ENCODE measurements around the gene FSIP1. TPM values are rescaled to one million over a fixed set of nuclear protein-coding genes. Genes with fewer than 3 reads are reported as not detected.

FSIP1 gene
- polyA plus RNA-seq, 2 of the 4 experiments (the other 2 are of a cell fraction) = 0.71 to 0.93 TPM

DNA sequence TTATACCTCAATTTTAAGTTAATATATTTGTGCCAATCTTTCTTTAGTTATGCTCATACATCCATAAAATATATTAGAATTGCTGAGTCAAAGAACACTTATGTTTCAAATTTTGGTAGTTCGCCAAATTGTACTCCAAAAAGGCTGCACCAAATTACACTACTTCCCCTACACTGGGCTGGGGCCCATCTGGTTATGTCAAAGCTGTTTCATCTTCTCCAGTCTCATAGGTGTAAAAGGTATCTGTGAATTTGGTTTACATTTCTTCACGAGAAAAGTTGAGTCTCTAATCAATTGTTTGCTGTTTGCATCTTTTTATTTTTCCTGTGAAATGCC is 706 bp downstream of the FSIP1 start:
- Histone ChIP-seq H3K4me2 (peak overlapping the region; percentile 68), H3K27ac (peak overlapping the region in 1 of 2 experiments; percentile 67; a peak in 3 of 6 replicates), H3K4me1 (peaks cover 15% of the 10 kb centered on the region; the same call in 2 of the 3 replicates), H3K4me3 (peak overlapping the region; percentile 76), H3K9me3 (peaks cover 4% of the 10 kb centered on the region; the same call in 1 of the 3 replicates)
- ChIA-PET CTCF (interaction anchor here (0.6 to 0.8 kb wide), 2 partner anchors 90 to 201 kb away, joined by 3 read pairs; partner anchors contain the start of gene THBS1), POLR2A (interaction anchor here (0.8 to 1.3 kb wide), 3 partner anchors 10 to 152 kb away, joined by 3 to 9 read pairs (median 4); partner anchors contain the start of gene EIF2AK4)
- FAIRE-seq (no peak), ATAC-seq (no peak), DNase-seq (ENCODE audit: low read depth in 1 of 2, low spot score in 1 of 2) (no peak)
- 68% methylated on average over 2 of the region's 2 CpGs for WGBS (ENCODE audit: missing lambda C conversion rate)
- no peak for TF ChIP-seq HOXA7 (CRISPR knock-in tag; IDR thresholded peaks at IDR 0.05)
- TF ChIP-seq GATA3 (IDR thresholded peaks at IDR 0.05; ENCODE audit: borderline replicate concordance) = no peak

DNA sequence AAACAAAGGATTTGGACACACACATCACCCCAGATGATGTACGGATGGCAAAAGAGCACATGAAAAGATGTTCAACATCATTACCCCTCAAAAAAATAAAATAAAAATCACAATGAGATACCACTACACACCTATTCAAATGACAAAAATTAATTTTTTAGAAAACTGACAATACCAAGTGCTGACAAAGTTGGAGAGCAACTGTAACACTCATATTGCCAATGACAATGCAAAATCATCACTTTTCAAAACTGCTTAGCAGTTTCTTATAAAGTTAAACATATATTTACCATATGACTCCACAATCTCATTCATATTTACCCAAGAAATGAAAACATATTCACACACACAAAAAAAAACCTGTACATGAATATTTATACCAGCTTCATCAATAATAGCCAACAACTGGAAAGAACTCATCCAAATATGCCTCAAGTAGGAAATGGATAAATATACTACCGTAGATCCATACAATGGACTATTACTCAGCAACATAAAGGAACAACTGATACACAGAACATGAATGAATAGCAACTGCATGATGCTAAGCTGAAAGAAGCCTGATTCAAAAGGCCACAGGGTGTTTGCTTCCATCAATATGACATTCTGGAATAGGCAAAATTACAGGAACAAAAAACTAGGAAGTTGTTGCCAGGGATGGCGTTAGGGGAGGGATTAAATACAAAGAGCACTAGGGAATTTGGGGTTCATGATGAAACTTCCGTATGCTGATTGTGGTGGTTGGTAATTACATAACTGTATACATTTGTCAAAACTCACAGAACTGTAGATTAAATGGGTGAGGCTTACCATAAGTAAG is 1.3 kb downstream of the FSIP1 start:
- TF ChIP-seq, protein P1, sequence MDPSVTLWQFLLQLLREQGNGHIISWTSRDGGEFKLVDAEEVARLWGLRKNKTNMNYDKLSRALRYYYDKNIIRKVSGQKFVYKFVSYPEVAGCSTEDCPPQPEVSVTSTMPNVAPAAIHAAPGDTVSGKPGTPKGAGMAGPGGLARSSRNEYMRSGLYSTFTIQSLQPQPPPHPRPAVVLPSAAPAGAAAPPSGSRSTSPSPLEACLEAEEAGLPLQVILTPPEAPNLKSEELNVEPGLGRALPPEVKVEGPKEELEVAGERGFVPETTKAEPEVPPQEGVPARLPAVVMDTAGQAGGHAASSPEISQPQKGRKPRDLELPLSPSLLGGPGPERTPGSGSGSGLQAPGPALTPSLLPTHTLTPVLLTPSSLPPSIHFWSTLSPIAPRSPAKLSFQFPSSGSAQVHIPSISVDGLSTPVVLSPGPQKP (IDR thresholded peaks at IDR 0.05; ENCODE audit: low read depth, low read length) = no peak
- no peak for TF ChIP-seq RFX5 (IDR thresholded peaks at IDR 0.05)
- no peak for TF ChIP-seq SMC3 (IDR thresholded peaks at IDR 0.05)
- TF ChIP-seq ZFP36 (IDR thresholded peaks at IDR 0.05; ENCODE audit: borderline replicate concordance, partially characterized antibody) = peak; percentile 56
- TF ChIP-seq MAFK (IDR thresholded peaks at IDR 0.05; ENCODE audit: partially characterized antibody) = peak; percentile 40
- TF ChIP-seq CEBPB (IDR thresholded peaks at IDR 0.05) = no peak
- TF ChIP-seq ZC3H11A (IDR thresholded peaks at IDR 0.05) = no peak
- TF ChIP-seq, protein P2, sequence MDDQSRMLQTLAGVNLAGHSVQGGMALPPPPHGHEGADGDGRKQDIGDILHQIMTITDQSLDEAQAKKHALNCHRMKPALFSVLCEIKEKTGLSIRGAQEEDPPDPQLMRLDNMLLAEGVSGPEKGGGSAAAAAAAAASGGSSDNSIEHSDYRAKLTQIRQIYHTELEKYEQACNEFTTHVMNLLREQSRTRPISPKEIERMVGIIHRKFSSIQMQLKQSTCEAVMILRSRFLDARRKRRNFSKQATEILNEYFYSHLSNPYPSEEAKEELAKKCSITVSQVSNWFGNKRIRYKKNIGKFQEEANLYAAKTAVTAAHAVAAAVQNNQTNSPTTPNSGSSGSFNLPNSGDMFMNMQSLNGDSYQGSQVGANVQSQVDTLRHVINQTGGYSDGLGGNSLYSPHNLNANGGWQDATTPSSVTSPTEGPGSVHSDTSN (IDR thresholded peaks at IDR 0.05) = no peak
- TF ChIP-seq POLR2AphosphoS2 (conservative IDR thresholded peaks at IDR 0.05; ENCODE audit: low read length) = no peak
- ATAC-seq (no peak), DNase-seq (ENCODE audit: low read depth in 1 of 2, low spot score in 1 of 2) (no peak), FAIRE-seq (no peak)
- CTCF ChIA-PET = interaction anchor here (0.6 kb wide), 1 partner anchor 91 kb away, joined by 3 read pairs; no protein-coding TSS in a partner anchor
- Histone ChIP-seq H3K27ac (no peak overlapping the region), H3K9me3 (peaks cover 4% of the 10 kb centered on the region; the same call in 1 of the 3 replicates), H3K4me2 (peak overlapping the region; percentile 68), H3K4me1 (peaks cover 15% of the 10 kb centered on the region; the same call in 2 of the 3 replicates), H3K4me3 (peak overlapping the region; percentile 76; the same call in 1 of the 3 replicates)
- POLR2A ChIA-PET = no interaction called here
- WGBS (ENCODE audit: missing lambda C conversion rate) = 90% methylated on average over 4 of the region's 4 CpGs

DNA sequence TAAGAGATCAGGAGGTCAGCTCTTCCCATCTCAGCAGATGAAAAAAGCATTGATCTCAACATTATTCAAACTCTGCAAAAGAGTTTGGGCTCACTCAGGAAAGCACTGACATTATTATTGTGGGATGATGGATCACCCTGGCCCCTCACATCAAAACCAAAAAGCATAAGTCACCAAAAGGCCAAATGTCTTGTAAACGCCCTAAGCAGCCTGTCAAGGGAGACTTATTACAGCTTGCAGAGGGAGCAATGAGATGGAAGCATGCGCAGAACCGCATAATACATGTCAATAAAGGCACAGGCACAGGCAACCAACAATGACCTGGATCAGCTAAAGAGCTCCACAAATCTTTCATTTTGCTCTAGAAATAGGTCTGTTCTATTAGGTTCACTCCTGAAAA is 4.6 kb downstream of the FSIP1 start:
- CTCF ChIA-PET = interaction anchor here (0.7 kb wide), 1 partner anchor 1070 kb away, joined by 3 read pairs; no protein-coding TSS in a partner anchor
- POLR2A ChIA-PET = no interaction called here
- WGBS (ENCODE audit: missing lambda C conversion rate) = 83% methylated on average over 3 of the region's 3 CpGs
- Histone ChIP-seq H3K9me3 (peaks cover 4% of the 10 kb centered on the region; the same call in 1 of the 3 replicates), H3K4me3 (no peak overlapping the region), H3K4me1 (no peaks in the 10 kb centered on the region), H3K4me2 (no peak overlapping the region), H3K27ac (no peak overlapping the region)
- no peak for ATAC-seq
- DNase-seq (ENCODE audit: low read depth in 1 of 2, low spot score in 1 of 2) = no peak
- FAIRE-seq = no peak
- TF ChIP-seq BHLHE40 (IDR thresholded peaks at IDR 0.05; ENCODE audit: low read depth, low read length) = no peak
- no peak for TF ChIP-seq HOXB5 (CRISPR knock-in tag; IDR thresholded peaks at IDR 0.05)
- TF ChIP-seq, protein P3, sequence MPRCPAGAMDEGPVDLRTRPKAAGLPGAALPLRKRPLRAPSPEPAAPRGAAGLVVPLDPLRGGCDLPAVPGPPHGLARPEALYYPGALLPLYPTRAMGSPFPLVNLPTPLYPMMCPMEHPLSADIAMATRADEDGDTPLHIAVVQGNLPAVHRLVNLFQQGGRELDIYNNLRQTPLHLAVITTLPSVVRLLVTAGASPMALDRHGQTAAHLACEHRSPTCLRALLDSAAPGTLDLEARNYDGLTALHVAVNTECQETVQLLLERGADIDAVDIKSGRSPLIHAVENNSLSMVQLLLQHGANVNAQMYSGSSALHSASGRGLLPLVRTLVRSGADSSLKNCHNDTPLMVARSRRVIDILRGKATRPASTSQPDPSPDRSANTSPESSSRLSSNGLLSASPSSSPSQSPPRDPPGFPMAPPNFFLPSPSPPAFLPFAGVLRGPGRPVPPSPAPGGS (IDR thresholded peaks at IDR 0.05) = no peak
- no peak for TF ChIP-seq HOXA7 (CRISPR knock-in tag; IDR thresholded peaks at IDR 0.05)
- TF ChIP-seq RARB (CRISPR knock-in tag; IDR thresholded peaks at IDR 0.05) = no peak
- TF ChIP-seq, protein P4, sequence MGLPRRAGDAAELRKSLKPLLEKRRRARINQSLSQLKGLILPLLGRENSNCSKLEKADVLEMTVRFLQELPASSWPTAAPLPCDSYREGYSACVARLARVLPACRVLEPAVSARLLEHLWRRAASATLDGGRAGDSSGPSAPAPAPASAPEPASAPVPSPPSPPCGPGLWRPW (IDR thresholded peaks at IDR 0.05) = no peak
- no peak for TF ChIP-seq ESRRA (IDR thresholded peaks at IDR 0.05; ENCODE audit: borderline replicate concordance, low read length)
- TF ChIP-seq, protein P5, sequence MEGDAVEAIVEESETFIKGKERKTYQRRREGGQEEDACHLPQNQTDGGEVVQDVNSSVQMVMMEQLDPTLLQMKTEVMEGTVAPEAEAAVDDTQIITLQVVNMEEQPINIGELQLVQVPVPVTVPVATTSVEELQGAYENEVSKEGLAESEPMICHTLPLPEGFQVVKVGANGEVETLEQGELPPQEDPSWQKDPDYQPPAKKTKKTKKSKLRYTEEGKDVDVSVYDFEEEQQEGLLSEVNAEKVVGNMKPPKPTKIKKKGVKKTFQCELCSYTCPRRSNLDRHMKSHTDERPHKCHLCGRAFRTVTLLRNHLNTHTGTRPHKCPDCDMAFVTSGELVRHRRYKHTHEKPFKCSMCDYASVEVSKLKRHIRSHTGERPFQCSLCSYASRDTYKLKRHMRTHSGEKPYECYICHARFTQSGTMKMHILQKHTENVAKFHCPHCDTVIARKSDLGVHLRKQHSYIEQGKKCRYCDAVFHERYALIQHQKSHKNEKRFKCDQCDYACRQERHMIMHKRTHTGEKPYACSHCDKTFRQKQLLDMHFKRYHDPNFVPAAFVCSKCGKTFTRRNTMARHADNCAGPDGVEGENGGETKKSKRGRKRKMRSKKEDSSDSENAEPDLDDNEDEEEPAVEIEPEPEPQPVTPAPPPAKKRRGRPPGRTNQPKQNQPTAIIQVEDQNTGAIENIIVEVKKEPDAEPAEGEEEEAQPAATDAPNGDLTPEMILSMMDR (IDR thresholded peaks at IDR 0.05) = no peak
- no peak for TF ChIP-seq TP53 (CRISPR knock-in tag; IDR thresholded peaks at IDR 0.05)
- TF ChIP-seq EHMT2 (IDR thresholded peaks at IDR 0.05; ENCODE audit: low read depth) = no peak
- no peak for TF ChIP-seq KDM1A (IDR thresholded peaks at IDR 0.05; ENCODE audit: low read depth)
- TF ChIP-seq ZFP36 (IDR thresholded peaks at IDR 0.05; ENCODE audit: borderline replicate concordance, partially characterized antibody) = no peak
- TF ChIP-seq ZC3H11A (IDR thresholded peaks at IDR 0.05) = no peak
- no peak for TF ChIP-seq HOXB13 (CRISPR knock-in tag; IDR thresholded peaks at IDR 0.05; ENCODE audit: low read depth)
